ENCODE data around the gene ACAD10.
A peak's percentile ranks its signal among the peaks of the same experiment; 100 is the strongest.

Gene ACAD10

GRCh38 chr12:111749391-111749790, 63.5 kb downstream of the ACAD10 start:
- H3K4me3 ChIP-seq (ENCODE audit: low read depth, low read length): no peak overlapping the region
- no peak for TF ChIP-seq CTCF (IDR thresholded peaks at IDR 0.05; ENCODE audit: borderline replicate concordance, insufficient read depth, low read depth, low read length)

- TF ChIP-seq CTCF (IDR thresholded peaks at IDR 0.05; ENCODE audit: borderline replicate concordance, insufficient read depth, low read depth, low read length): peak; percentile 79
- no peak overlapping the region for H3K4me3 ChIP-seq (ENCODE audit: low read depth, low read length)
Measured at GRCh38 chr12:111753144-111753881, 67.5 kb downstream of the ACAD10 start.

GRCh38 chr12:111754671-111755070, 68.8 kb downstream of the ACAD10 start:
- no peak for TF ChIP-seq CTCF (IDR thresholded peaks at IDR 0.05; ENCODE audit: borderline replicate concordance, insufficient read depth, low read depth, low read length)
- no peak overlapping the region for H3K4me3 ChIP-seq (ENCODE audit: low read depth, low read length)

- H3K4me3 ChIP-seq (ENCODE audit: low read depth, low read length): no peak overlapping the region
- TF ChIP-seq CTCF (IDR thresholded peaks at IDR 0.05; ENCODE audit: borderline replicate concordance, insufficient read depth, low read depth, low read length): no peak
Measured at GRCh38 chr12:111756196-111756595, 70.3 kb downstream of the ACAD10 start.

- H3K4me3 ChIP-seq (ENCODE audit: low read depth, low read length): no peak overlapping the region
- no peak for TF ChIP-seq CTCF (IDR thresholded peaks at IDR 0.05; ENCODE audit: borderline replicate concordance, insufficient read depth, low read depth, low read length)
Measured at GRCh38 chr12:111756681-111757080, 70.8 kb downstream of the ACAD10 start.

- H3K4me3 ChIP-seq (ENCODE audit: low read depth, low read length): no peak overlapping the region
- no peak for TF ChIP-seq CTCF (IDR thresholded peaks at IDR 0.05; ENCODE audit: borderline replicate concordance, insufficient read depth, low read depth, low read length)
Measured at GRCh38 chr12:111757361-111758119, 71.7 kb downstream of the ACAD10 start.

All from GM12875 (cell line).